HepG2 (cell line): Measurements from ENCODE around the gene SLC4A9. TPM values are rescaled to one million over a fixed set of nuclear protein-coding genes. Genes with fewer than 3 reads are reported as not detected.

ENCODE experiments used
- ATAC-seq: fragments of 200-7000 bp; cut with Tn5 transposase; 3 replicates; pipeline ENCODE4 v1.9.1; 2020; ENCODE audit warnings: mild to moderate bottlenecking, moderate library complexity
- BruUV-seq: library from RNA; stranded (reverse); fragments of 400-500 nt; replicated peaks from 2 replicates; lab custom pipeline; 2021; lab: Mats Ljungman, UMichigan
- CTCF ChIA-PET: fragments of 300-600 bp; formaldehyde crosslinking; extraction: SDS; loops from one replicate; lab custom pipeline; 2021; ENCODE audit warnings: low total read pairs, inconsistent platforms, low intra/inter-chr PET ratio; lab: Yijun Ruan, JAX
- POLR2A ChIA-PET: fragments of 350-600 bp; sonication (Branson Sonifier 250); formaldehyde crosslinking; loops from one replicate; lab custom pipeline; 2020; ENCODE audit warnings: antibody characterized with exemption, inconsistent platforms; lab: Yijun Ruan, JAX
- DNase-seq: peaks from one replicate; pipeline ENCODE4 v3.0.0-alpha.2; 2015; ENCODE audit warnings: low spot score
- FAIRE-seq: peaks from 3 replicates; lab custom pipeline; 2011; peaks lifted over from hg19 to GRCh38; lab: Jason Lieb, UNC
- H2AFZ ChIP-seq: one replicate; pipeline ENCODE4 v1.6.1; 2011; ENCODE audit warnings: low read length, inconsistent platforms
- H3K27ac ChIP-seq: fragments of 300-600 bp; 3 replicates; pipeline ENCODE4 v1.8.0; 2011; ENCODE audit warnings: mixed run types, mild to moderate bottlenecking, mixed read lengths, low read length, inconsistent platforms; ENCODE audit not compliant: insufficient read depth; ENCODE audit errors: extremely low read length
- H3K27me3 ChIP-seq, 2 experiments: fragments of 200-600 bp in 1 of 2; 2 replicates in 1 of 2; 3 replicates in 1 of 2; pipeline versions ENCODE4 v1.6.0 to v1.8.0; 2011; ENCODE audit warnings: low read length in 2 of 2, mild to moderate bottlenecking in 2 of 2, moderate library complexity in 2 of 2, inconsistent platforms in 1 of 2; ENCODE audit not compliant: insufficient read depth in 2 of 2, control insufficient read depth in 1 of 2
- H3K36me3 ChIP-seq, 2 experiments: fragments of 200-600 bp in 1 of 2; replicated peaks in 1 of 2; 2 replicates in 1 of 2; 3 replicates in 1 of 2; pipeline versions ENCODE4 v1.5.1 to v1.8.0; 2011; ENCODE audit warnings: low read length in 2 of 2, inconsistent platforms in 1 of 2; ENCODE audit not compliant: insufficient read depth in 2 of 2, control insufficient read depth in 1 of 2
- H3K4me1 ChIP-seq: 2 replicates; pipeline ENCODE4 v1.5.1; 2012; ENCODE audit warnings: low read length, inconsistent platforms; ENCODE audit not compliant: insufficient read depth
- H3K4me2 ChIP-seq: 2 replicates; pipeline ENCODE4 v1.6.0; 2011; ENCODE audit warnings: low read depth, low read length, inconsistent platforms
- H3K4me3 ChIP-seq, 3 experiments: fragments of 200-600 bp in 1 of 3; sonication (generic), shearing (Covaris generic) in 1 of 3; replicated peaks in 1 of 3; 2 replicates each; pipeline ENCODE4 v1.5.1; 2011 to 2016; ENCODE audit warnings: low read length in 3 of 3, inconsistent platforms in 2 of 3, low read depth in 2 of 3, mild to moderate bottlenecking in 2 of 3, control low read depth in 1 of 3, mixed read lengths in 1 of 3; ENCODE audit not compliant: insufficient read depth in 1 of 3
- H3K79me2 ChIP-seq: one replicate; pipeline ENCODE4 v1.6.1; 2011; ENCODE audit warnings: low read length, inconsistent platforms; ENCODE audit not compliant: insufficient read depth
- H3K9ac ChIP-seq: 2 replicates; pipeline ENCODE4 v1.6.0; 2011; ENCODE audit warnings: mild to moderate bottlenecking, low read depth, low read length, inconsistent platforms; ENCODE audit not compliant: insufficient read depth
- H3K9me3 ChIP-seq: 2 replicates; pipeline ENCODE4 v1.5.1; 2012; ENCODE audit warnings: mild to moderate bottlenecking, low read length
- H4K20me1 ChIP-seq: 2 replicates; pipeline ENCODE4 v1.6.0; 2011; ENCODE audit warnings: inconsistent platforms, mild to moderate bottlenecking, low read length, moderate library complexity; ENCODE audit not compliant: insufficient read depth
- ESRRA ChIP-seq: sonication (generic); formaldehyde crosslinking; IDR thresholded peaks from 2 replicates; pipeline ENCODE4 v1.5.1; 2020; ENCODE audit warnings: mild to moderate bottlenecking, low read depth, missing genetic modification reagents
- GABPA ChIP-seq, 2 experiments: IDR thresholded peaks; 2 replicates each; pipeline ENCODE4 v1.6.1; 2011 to 2016; ENCODE audit warnings: low read depth in 2 of 2, low read length in 1 of 2, missing biosample characterization in 1 of 2, missing genetic modification characterization in 1 of 2
- HOXA7 ChIP-seq: sonication (generic); formaldehyde crosslinking; IDR thresholded peaks from 2 replicates; pipeline ENCODE4 v1.8.1; 2022; ENCODE audit warnings: mild to moderate bottlenecking, missing genetic modification reagents, moderate library complexity
- PAWR ChIP-seq: sonication (generic); formaldehyde crosslinking; IDR thresholded peaks from 2 replicates; pipeline ENCODE4 v1.4.0; 2020; ENCODE audit warnings: missing genetic modification reagents, mild to moderate bottlenecking, borderline replicate concordance
- POLR2A ChIP-seq, 2 experiments: IDR thresholded peaks; 2 replicates each; pipeline ENCODE4 v1.6.1; 2011; ENCODE audit warnings: low read depth in 2 of 2, low read length in 2 of 2, mild to moderate bottlenecking in 1 of 2, moderate library complexity in 1 of 2; ENCODE audit not compliant: insufficient read depth in 1 of 2
- RARA ChIP-seq: IDR thresholded peaks from 2 replicates; pipeline ENCODE4 v1.6.1; 2016; ENCODE audit warnings: missing genetic modification reagents, missing compliant biosample characterization
- SNAI1 ChIP-seq: sonication (generic); formaldehyde crosslinking; IDR thresholded peaks from 2 replicates; pipeline ENCODE4 v1.5.0; 2020; ENCODE audit warnings: mild to moderate bottlenecking, missing genetic modification reagents, borderline replicate concordance
- XRCC5 ChIP-seq: fragments of 200-400 bp; formaldehyde crosslinking; optimal IDR thresholded peaks from 2 replicates; pipeline ENCODE3; 2017; ENCODE audit warnings: mild to moderate bottlenecking, low read length
- ZC3H13 ChIP-seq: sonication (generic); formaldehyde crosslinking; IDR thresholded peaks from 2 replicates; pipeline ENCODE4 v1.8.1; 2023; ENCODE audit warnings: mild to moderate bottlenecking, missing genetic modification reagents, moderate library complexity
- ZNF709 ChIP-seq: sonication (generic); formaldehyde crosslinking; IDR thresholded peaks from 2 replicates; pipeline ENCODE4 v1.5.0; 2020; ENCODE audit warnings: mild to moderate bottlenecking, missing genetic modification reagents
- ZNF761 ChIP-seq: sonication (generic); formaldehyde crosslinking; conservative IDR thresholded peaks from 2 replicates; pipeline ENCODE4 v1.4.0; 2020; ENCODE audit warnings: mild to moderate bottlenecking, missing genetic modification reagents
- ZNF83 ChIP-seq: sonication (generic); formaldehyde crosslinking; IDR thresholded peaks from 2 replicates; pipeline ENCODE4 v1.4.0; 2020; ENCODE audit warnings: missing genetic modification reagents, mild to moderate bottlenecking, borderline replicate concordance
- ZNF879 ChIP-seq: sonication (generic); formaldehyde crosslinking; IDR thresholded peaks from 2 replicates; pipeline ENCODE4 v1.8.1; 2023; ENCODE audit warnings: missing genetic modification reagents
- WGBS: methylation state at CpG from one replicate; pipeline ENCODE4 v1.1.6; 2017; ENCODE audit warnings: low lambda C conversion rate; 5-methylcytosine and 5-hydroxymethylcytosine counted together
- in situ Hi-C: cut with HindIII; loops from 2 replicates; pipeline ENCODE4 v1.10.0; 2017; ENCODE audit warnings: low pct_unique_long_range_greater_than_20kb; ENCODE audit not compliant: extremely low pct_ligation_motif_present
- intact Hi-C: fragments of 100-400 bp; cut with micrococcal nuclease; formaldehyde crosslinking; loops from one replicate; pipeline ENCODE4 v1.10.0; 2022; ENCODE audit not compliant: unreplicated experiment
- polyA plus RNA-seq, 8 experiments: library from polyadenylated mRNA; depleted of rRNA in 3 of 8; stranded (reverse) in 7 of 8; unstranded in 1 of 8; fragments of >200 nt; fragmentation: Illumina TruSeq in 4 of 8; extraction: Trizol in 4 of 8; gene quantifications; 2 replicates each; pipeline versions ENCODE4 v1.2.1 to v1.2.3, GENCODE V29; 2011 to 2016; ENCODE audit warnings: low read depth in 4 of 8, missing spikeins in 1 of 8, mixed read lengths in 1 of 8; ENCODE audit not compliant: insufficient read depth in 1 of 8
- total RNA-seq, 5 experiments: library from RNA; depleted of rRNA; stranded (reverse); fragments of >200 nt; fragmentation: Illumina TruSeq; extraction: Trizol; gene quantifications; 2 replicates each; pipeline ENCODE4 v1.2.3, GENCODE V29; 2016; ENCODE audit warnings: low read depth in 1 of 5
- TF ChIP-seq, protein P1 (sequence below): sonication (generic); formaldehyde crosslinking; IDR thresholded peaks from 2 replicates; pipeline ENCODE4 v1.5.0; 2020; ENCODE audit warnings: missing genetic modification reagents, mild to moderate bottlenecking, borderline replicate concordance
- TF ChIP-seq, protein P2 (sequence below): IDR thresholded peaks from 2 replicates; pipeline ENCODE4 v1.6.1; 2016; ENCODE audit warnings: low read depth, control low read depth
- TF ChIP-seq, protein P3 (sequence below): sonication (generic); formaldehyde crosslinking; IDR thresholded peaks from 2 replicates; pipeline ENCODE4 v1.5.0; 2020; ENCODE audit warnings: mild to moderate bottlenecking, missing genetic modification reagents
- TF ChIP-seq, protein P4 (sequence below): IDR thresholded peaks from 2 replicates; pipeline ENCODE4 v1.6.1; 2016; ENCODE audit warnings: missing biosample characterization, missing genetic modification reagents, low read depth

Gene SLC4A9
- total and polyA plus RNA-seq, 2 of the 13 experiments (the other 11 are each of a cell fraction or from before 2014, with no cell fraction given) = not detected

DNA sequence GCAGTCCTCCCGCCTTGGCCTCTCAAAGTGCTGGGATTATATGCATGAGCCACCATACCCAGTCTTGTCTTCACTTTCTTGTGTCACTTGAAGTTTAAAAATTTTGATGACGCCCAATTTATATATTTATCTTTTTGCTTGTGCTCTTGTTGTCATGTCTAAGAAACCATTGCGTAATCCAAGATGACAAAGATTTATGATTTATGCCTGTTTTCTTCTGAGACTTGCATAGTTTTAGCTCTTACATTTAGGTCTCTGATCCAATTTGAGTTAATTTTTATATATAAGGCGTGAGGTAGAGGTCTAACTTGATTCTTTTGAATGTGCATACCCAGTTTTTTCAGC lies 60.2 kb downstream of the SLC4A9 start (continued):
- TF ChIP-seq, protein P1, sequence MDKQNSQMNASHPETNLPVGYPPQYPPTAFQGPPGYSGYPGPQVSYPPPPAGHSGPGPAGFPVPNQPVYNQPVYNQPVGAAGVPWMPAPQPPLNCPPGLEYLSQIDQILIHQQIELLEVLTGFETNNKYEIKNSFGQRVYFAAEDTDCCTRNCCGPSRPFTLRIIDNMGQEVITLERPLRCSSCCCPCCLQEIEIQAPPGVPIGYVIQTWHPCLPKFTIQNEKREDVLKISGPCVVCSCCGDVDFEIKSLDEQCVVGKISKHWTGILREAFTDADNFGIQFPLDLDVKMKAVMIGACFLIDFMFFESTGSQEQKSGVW (CRISPR knock-in tag) = no peak
- TF ChIP-seq, protein P2, sequence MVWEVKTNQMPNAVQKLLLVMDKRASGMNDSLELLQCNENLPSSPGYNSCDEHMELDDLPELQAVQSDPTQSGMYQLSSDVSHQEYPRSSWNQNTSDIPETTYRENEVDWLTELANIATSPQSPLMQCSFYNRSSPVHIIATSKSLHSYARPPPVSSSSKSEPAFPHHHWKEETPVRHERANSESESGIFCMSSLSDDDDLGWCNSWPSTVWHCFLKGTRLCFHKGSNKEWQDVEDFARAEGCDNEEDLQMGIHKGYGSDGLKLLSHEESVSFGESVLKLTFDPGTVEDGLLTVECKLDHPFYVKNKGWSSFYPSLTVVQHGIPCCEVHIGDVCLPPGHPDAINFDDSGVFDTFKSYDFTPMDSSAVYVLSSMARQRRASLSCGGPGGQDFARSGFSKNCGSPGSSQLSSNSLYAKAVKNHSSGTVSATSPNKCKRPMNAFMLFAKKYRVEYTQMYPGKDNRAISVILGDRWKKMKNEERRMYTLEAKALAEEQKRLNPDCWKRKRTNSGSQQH (CRISPR knock-in tag) = no peak
- TF ChIP-seq, all 625 proteins: peak for 2

DNA sequence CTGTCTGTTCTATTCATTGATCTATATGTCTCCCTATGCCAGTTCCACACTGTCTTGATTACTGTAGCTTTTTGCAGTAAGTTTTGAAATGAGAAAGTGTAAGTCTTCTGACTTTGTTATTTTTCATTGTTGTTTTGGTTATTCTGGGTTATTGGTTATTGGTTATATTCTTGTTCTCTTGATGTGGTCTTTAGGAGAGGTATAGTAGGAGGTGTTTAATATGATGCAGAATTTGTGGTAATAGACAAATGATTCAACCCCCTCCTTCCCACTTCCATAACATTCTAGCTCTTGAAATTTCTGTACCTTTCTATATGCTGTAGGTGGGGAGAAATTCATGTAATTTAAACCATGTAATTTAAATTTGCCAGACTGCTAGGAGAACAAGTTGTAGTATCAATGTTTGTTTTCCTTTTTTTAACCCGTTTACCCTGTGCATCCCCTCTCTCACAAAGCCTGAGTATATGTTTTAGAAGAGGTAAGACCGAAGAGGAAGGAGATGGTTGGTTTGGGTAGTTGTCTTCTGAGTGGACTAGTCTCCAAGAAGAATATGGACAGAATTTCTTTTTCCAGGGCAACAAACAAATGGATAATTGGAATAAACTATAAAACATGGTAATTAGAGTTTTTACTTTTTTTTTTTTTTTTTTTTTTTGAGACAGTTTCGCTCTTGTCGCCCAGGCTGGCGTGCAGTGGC lies 60.8 kb downstream of the SLC4A9 start:
- intact Hi-C loops = no loop called here
- Histone ChIP-seq H3K4me1 (peaks cover 38% of the 10 kb centered on the region), H3K4me2 (no peak overlapping the region), H2AFZ (no peak overlapping the region), H3K36me3 (peaks cover 0 to 11% of the 10 kb centered on the region in 2 experiments; a peak in 1 of 5 replicates), H3K27ac (no peak overlapping the region), H3K9me3 (no peaks in the 10 kb centered on the region), H3K79me2 (peaks cover 96% of the 10 kb centered on the region), H4K20me1 (peaks cover 74% of the 10 kb centered on the region), H3K27me3 (no peaks in the 10 kb centered on the region), H3K9ac (no peak overlapping the region), H3K4me3 (no peak overlapping the region)
- no peak for DNase-seq
- no peak for FAIRE-seq
- CTCF ChIA-PET = no interaction called here
- BruUV-seq = TSS peak; percentile 17
- POLR2A ChIA-PET = no interaction called here
- no peak for ATAC-seq
- in situ Hi-C loops = no loop called here
- 92% methylated on average over 5 of the region's 5 CpGs for WGBS
- TF ChIP-seq ESRRA (no peak), ZC3H13 (CRISPR knock-in tag) (no peak), GABPA (IDR thresholded peaks at IDR 0.05; ENCODE audit: low read depth, low read length) (no peak), GABPA (CRISPR knock-in tag; IDR thresholded peaks at IDR 0.05; ENCODE audit: low read depth) (no peak), XRCC5 (no peak), SNAI1 (no peak), ZNF709 (CRISPR knock-in tag) (no peak), PAWR (CRISPR knock-in tag) (no peak), HOXA7 (no peak), ZNF761 (no peak), ZNF83 (CRISPR knock-in tag) (no peak), RARA (CRISPR knock-in tag) (no peak), POLR2A (IDR thresholded peaks at IDR 0.05; ENCODE audit: insufficient read depth in 1 of 2, low read depth in 2 of 2, low read length in 2 of 2) (no peak), ZNF879 (CRISPR knock-in tag) (no peak)
- TF ChIP-seq, protein P1 (CRISPR knock-in tag) = no peak
- TF ChIP-seq, protein P3, sequence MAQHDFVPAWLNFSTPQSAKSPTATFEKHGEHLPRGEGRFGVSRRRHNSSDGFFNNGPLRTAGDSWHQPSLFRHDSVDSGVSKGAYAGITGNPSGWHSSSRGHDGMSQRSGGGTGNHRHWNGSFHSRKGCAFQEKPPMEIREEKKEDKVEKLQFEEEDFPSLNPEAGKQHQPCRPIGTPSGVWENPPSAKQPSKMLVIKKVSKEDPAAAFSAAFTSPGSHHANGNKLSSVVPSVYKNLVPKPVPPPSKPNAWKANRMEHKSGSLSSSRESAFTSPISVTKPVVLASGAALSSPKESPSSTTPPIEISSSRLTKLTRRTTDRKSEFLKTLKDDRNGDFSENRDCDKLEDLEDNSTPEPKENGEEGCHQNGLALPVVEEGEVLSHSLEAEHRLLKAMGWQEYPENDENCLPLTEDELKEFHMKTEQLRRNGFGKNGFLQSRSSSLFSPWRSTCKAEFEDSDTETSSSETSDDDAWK (CRISPR knock-in tag) = no peak
- TF ChIP-seq, protein P4, sequence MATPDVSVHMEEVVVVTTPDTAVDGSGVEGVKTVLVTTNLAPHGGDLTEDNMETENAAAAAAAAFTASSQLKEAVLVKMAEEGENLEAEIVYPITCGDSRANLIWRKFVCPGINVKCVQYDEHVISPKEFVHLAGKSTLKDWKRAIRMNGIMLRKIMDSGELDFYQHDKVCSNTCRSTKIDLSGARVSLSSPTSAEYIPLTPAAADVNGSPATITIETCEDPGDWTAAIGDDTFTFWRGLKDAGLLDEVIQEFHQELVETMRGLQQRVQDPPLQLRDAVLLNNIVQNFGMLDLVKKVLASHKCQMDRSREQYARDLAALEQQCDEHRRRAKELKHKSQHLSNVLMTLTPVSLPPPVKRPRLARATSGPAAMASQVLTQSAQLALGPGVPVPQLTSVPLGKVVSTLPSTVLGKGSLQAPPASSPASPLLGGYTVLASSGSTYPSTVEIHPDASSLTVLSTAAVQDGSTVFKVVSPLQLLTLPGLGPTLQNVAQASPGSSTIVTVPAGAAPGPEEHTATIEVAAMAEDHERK = no peak
